ENCODE results near the gene NGDN.
A peak's percentile ranks its signal among the peaks of the same experiment; 100 is the strongest.
"Not testable (repeated sequence)": the region's sequence is repeated elsewhere in the genome, so short reads cannot be mapped to it uniquely, and the experiment has no call there.

The NGDN gene

DNA sequence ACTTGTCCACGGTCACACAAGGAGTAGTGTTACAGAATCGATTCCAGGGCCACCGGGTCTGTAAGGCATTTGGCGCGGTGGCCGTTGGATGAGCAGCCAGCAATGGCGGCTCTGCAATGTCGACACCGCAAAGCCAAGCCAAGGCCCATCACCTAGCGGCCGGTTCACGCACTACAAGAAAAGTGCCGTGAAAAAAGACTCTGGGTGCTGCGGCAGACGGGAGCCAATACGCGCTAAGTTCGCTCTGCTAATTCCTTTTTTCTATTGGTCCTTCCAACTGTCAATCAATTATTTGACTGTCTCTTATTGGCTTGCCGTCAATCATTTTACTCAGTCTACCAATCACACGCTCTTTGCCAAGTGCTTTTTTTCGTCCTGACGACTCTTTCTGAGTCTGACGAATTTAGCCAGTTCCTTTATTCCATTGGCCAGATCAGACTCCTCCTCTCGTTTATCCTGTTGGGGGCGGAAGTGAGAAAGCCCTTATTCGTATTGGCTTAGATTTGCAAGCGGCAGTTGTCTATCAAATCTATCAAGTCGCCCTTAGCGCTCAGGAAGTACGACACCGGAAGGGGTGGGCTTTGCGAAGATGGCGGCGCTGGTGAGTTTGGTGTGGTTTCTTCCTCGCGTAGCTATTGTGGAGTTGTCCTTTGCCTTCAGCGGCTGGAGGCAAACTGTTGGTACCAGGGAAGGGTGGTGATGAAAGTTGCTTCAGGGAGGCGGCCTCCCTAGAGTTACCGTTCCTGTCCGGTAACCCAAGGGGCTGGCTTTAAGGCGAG is at the start of gene NGDN:
NGDN (plus strand) TSS at position 577 of the 779 bp plus-strand sequence; CDS start at position 590, 13 bp downstream.
- TF ChIP-seq CTCF (IDR thresholded peaks at IDR 0.05; ENCODE audit: insufficient read depth, low read depth, low read length, missing control alignments), result peak; percentile 65
- peak; percentile 99 for DNase-seq (ENCODE audit: low read depth)
- H3K4me3 ChIP-seq (ENCODE audit: low read depth, low read length), result peak within 1 kb of the TSS; percentile 75

DNA sequence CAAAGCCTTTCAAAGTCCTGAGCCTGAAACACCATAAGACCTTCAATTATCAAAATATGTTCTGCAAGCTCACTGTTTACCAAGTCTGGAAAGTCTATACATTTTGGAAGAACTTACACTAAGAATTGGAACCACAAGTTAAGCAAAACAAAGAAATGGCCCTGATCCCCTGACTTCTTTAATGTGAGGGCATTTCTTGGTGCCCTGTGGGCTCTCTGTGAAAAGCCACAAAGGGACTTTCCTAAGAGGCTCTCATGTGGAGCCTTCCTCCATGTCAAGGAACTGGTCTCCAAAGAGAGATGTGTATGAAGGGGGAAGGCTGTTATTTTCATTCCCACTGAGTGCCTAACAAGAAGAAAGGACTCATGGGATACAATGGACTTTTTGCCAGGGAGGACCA is 47.9 kb upstream of the NGDN start:
- peak; percentile 41 for DNase-seq (ENCODE audit: low read depth)
- H3K4me3 ChIP-seq (ENCODE audit: low read depth, low read length), result no peak overlapping the region
- TF ChIP-seq CTCF (IDR thresholded peaks at IDR 0.05; ENCODE audit: insufficient read depth, low read depth, low read length, missing control alignments), result no peak

DNA sequence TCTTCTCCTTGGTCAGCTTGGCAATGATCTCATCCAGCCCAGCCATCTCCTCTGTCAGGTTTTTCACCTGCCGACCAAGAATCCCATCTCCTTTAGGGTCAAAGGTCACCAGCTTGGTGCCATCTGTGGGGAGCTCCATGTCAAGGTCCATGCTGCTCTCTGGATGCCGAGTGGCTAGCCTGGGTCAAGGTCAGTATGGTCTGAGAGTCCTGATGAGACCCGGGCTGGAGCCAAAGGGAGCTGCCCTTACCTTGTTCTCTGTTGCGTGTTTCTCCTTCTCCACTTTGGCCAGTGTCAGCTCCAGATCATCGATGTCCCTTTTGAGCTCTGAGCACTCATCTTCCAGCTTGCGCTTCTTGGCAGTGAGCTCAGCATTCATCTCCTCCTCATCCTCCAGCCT is 45.8 kb upstream of the NGDN start:
- no peak for TF ChIP-seq CTCF (IDR thresholded peaks at IDR 0.05; ENCODE audit: insufficient read depth, low read depth, low read length, missing control alignments)
- no peak for DNase-seq (ENCODE audit: low read depth)
- no peak overlapping the region for H3K4me3 ChIP-seq (ENCODE audit: low read depth, low read length)

DNA sequence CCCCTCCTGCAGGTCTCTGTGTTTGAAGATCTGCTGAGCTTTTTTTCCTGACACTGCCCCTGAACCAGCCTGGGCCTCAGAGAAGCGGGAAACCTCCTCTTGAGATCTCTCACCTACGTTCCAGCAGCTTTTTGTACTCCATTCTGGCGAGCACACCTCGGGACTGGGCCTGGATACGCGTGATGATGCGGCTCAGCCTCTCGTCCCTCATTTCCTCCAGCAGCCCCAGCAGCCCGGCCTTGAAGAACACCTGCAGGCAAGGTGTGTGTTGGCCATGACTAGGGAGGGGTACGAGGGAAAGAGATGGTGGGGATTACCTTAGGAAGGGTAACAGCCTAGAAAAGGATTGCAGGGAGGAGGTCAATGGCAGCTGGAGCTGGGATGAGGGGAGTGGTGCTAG is 44.3 kb upstream of the NGDN start:
- H3K4me3 ChIP-seq (ENCODE audit: low read depth, low read length), result no peak overlapping the region
- no peak for TF ChIP-seq CTCF (IDR thresholded peaks at IDR 0.05; ENCODE audit: insufficient read depth, low read depth, low read length, missing control alignments)
- no peak for DNase-seq (ENCODE audit: low read depth)

GRCh38 chr14:23425798-23426197 is 43.7 kb upstream of the NGDN start:
- not testable (repeated sequence) for H3K4me3 ChIP-seq (ENCODE audit: low read depth, low read length)

DNA sequence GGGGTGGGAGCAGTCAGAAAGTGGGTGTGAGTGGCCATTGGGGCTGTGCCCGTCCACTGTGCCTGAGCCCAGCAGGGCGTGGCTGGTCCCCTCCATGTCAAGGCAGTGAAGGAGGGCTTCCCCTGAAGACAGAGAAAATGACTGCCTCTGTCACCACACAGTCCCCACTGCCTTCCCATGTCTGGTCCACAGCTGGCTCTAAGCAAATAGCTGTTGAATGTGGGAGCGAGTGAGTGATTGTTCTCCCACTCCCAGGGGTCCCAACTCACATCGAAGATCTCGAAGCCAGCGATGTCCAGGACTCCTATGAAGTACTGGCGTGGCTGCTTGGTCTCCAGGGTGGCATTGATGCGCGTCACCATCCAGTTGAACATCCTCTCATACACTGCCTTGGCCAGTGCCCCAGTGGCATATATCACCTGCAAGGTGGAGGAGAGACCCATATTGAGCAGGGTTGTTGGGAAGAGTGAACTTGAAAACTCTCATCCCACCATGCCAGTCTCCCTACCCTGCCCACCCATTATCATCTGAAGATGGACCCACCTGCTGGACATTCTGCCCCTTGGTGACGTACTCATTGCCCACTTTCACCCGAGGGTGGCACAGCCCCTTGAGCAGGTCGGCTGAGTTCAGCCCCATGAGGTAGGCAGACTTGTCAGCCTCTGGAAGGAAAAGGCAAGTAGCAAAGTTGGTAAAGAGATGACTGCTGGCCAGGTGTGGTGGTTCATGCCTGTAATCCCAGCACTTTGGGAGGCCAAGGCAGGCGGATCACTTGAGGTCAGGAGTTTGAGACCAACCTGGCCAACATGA is 40.6 kb upstream of the NGDN start:
- no peak for TF ChIP-seq CTCF (IDR thresholded peaks at IDR 0.05; ENCODE audit: insufficient read depth, low read depth, low read length, missing control alignments)

More at GRCh38 chr14:23425798-23426197, 43.7 kb upstream of the NGDN start:
- DNase-seq (ENCODE audit: low read depth), result peak; percentile 37

GRCh38 chr14:23430016-23430722 is 39.3 kb upstream of the NGDN start:
- H3K4me3 ChIP-seq (ENCODE audit: low read depth, low read length), result no peak overlapping the region
- DNase-seq (ENCODE audit: low read depth), result no peak
- no peak for TF ChIP-seq CTCF (IDR thresholded peaks at IDR 0.05; ENCODE audit: insufficient read depth, low read depth, low read length, missing control alignments)

More for the DNA sequence above, 40.6 kb upstream of the NGDN start:
- no peak for DNase-seq (ENCODE audit: low read depth)
- H3K4me3 ChIP-seq (ENCODE audit: low read depth, low read length), result no peak overlapping the region

Measured in GM12865 (cell line).